Left lung (tissue), 10 donors: ENCODE data around the gene FSD2. TPM values are rescaled to one million over a fixed set of nuclear protein-coding genes. Genes with fewer than 3 reads are reported as not detected.

Experiments used
- ATAC-seq: fragments of 200-7000 bp; cut with Tn5 transposase; one replicate; pipeline ENCODE4 v1.9.1; 2020; ENCODE audit warnings: moderate library complexity
- DNase-seq, 4 donors: peaks; one replicate each; pipeline ENCODE4 v3.0.0-alpha.2; 2013 to 2020
- H3K27ac ChIP-seq, 2 donors: fragments of 200-600 bp; sonication (generic) in 1 of 2; one replicate each; pipeline versions ENCODE4 v1.5.0 to v1.8.0; 2020 to 2021
- H3K27me3 ChIP-seq, 2 donors: fragments of 200-600 bp; sonication (generic) in 1 of 2; one replicate each; pipeline versions ENCODE4 v1.5.0 to v1.8.0; 2020 to 2021
- H3K36me3 ChIP-seq, 2 donors: fragments of 200-600 bp; sonication (generic) in 1 of 2; one replicate each; pipeline versions ENCODE4 v1.5.0 to v1.8.0; 2020 to 2021
- H3K4me1 ChIP-seq, 2 donors: fragments of 200-600 bp; one replicate each; pipeline ENCODE4 v1.8.0; 2021
- H3K4me3 ChIP-seq, 2 donors: fragments of 200-600 bp; sonication (generic) in 1 of 2; one replicate each; pipeline versions ENCODE4 v1.5.0 to v1.8.0; 2020 to 2021; ENCODE audit warnings: mild to moderate bottlenecking in 1 of 2
- H3K9me3 ChIP-seq, 2 donors: fragments of 200-600 bp; sonication (generic) in 1 of 2; one replicate each; pipeline versions ENCODE4 v1.5.0 to v1.8.0; 2020 to 2021
- CTCF ChIP-seq, 2 donors: fragments of 200-600 bp; sonication (generic) in 1 of 2; IDR thresholded peaks; one replicate each; pipeline versions ENCODE4 v1.5.0 to v1.8.0; 2021; ENCODE audit warnings: antibody characterized with exemption in 2 of 2
- intact Hi-C, 2 donors: fragments of 100-400 bp; cut with DNase I; formaldehyde crosslinking; loops; one replicate each; pipeline versions ENCODE4 v1.11.2 to v1.14.2; 2022
- polyA plus RNA-seq, 6 donors: library from polyadenylated mRNA; unstranded; fragments of 120-200 nt; gene quantifications; one replicate each; pipeline ENCODE4 v1.2.1, GENCODE V29; 2013; ENCODE audit not compliant: insufficient read length in 6 of 6
- total RNA-seq, 2 donors: library from RNA; stranded (reverse); fragmentation: NEBNext Ultra II Directional; extraction: Animal tissue kit (Norgen Biotek cat#: 25700); gene quantifications; one replicate each; pipeline ENCODE4 v1.2.1, GENCODE V29; 2021
- donor health status: DM: no; HTN: yes; CAD: no.
- donor health status: DM: no; HTN: no; CAD: no.

The FSD2 gene
- total and polyA plus RNA-seq, 8 donors, result 0.11 to 1.3 (median 0.33) TPM; not detected in 1

- Histone ChIP-seq H3K27me3 (no peaks in the 10 kb centered on the region), H3K4me3 (no peak overlapping the region), H3K9me3 (no peaks in the 10 kb centered on the region), H3K4me1 (no peaks in the 10 kb centered on the region), H3K27ac (no peak overlapping the region), H3K36me3 (no peaks in the 10 kb centered on the region)
- intact Hi-C loops, result no loop called here
- no peak for TF ChIP-seq CTCF (IDR thresholded peaks at IDR 0.05)
- ATAC-seq (no peak), DNase-seq (no peak)
Observed at GRCh38 chr15:82799183-82799841, 6.6 kb downstream of the FSD2 start.

GRCh38 chr15:82798531-82799166 is 7.2 kb downstream of the FSD2 start:
- no peak overlapping the region for H3K4me3 ChIP-seq
- H3K36me3 ChIP-seq, result no peaks in the 10 kb centered on the region
- TF ChIP-seq CTCF (IDR thresholded peaks at IDR 0.05), result no peak
- no peaks in the 10 kb centered on the region for H3K4me1 ChIP-seq
- H3K9me3 ChIP-seq, result no peaks in the 10 kb centered on the region
- intact Hi-C loops, result no loop called here
- no peak overlapping the region for H3K27ac ChIP-seq
- H3K27me3 ChIP-seq, result no peaks in the 10 kb centered on the region
- ATAC-seq, result no peak
- no peak for DNase-seq

GRCh38 chr15:82798104-82798503 is 7.8 kb downstream of the FSD2 start:
- intact Hi-C loops, result no loop called here
- Histone ChIP-seq H3K9me3 (no peaks in the 10 kb centered on the region), H3K27me3 (no peaks in the 10 kb centered on the region), H3K27ac (no peak overlapping the region), H3K4me1 (no peaks in the 10 kb centered on the region), H3K4me3 (no peak overlapping the region), H3K36me3 (no peaks in the 10 kb centered on the region)
- DNase-seq (no peak), ATAC-seq (no peak)
- TF ChIP-seq CTCF (IDR thresholded peaks at IDR 0.05), result no peak

- Histone ChIP-seq H3K36me3 (no peaks in the 10 kb centered on the region), H3K27ac (no peak overlapping the region), H3K4me3 (no peak overlapping the region), H3K4me1 (no peaks in the 10 kb centered on the region), H3K27me3 (no peaks in the 10 kb centered on the region), H3K9me3 (no peaks in the 10 kb centered on the region)
- DNase-seq (no peak), ATAC-seq (no peak)
- intact Hi-C loops, result no loop called here
- no peak for TF ChIP-seq CTCF (IDR thresholded peaks at IDR 0.05)
Observed at GRCh38 chr15:82793737-82794136, 12.1 kb downstream of the FSD2 start.

GRCh38 chr15:82792068-82792467 is 13.8 kb downstream of the FSD2 start:
- Histone ChIP-seq H3K27ac (no peak overlapping the region), H3K9me3 (no peaks in the 10 kb centered on the region), H3K4me1 (no peaks in the 10 kb centered on the region)

More at GRCh38 chr15:82792068-82792467, 13.8 kb downstream of the FSD2 start:
- Histone ChIP-seq H3K36me3 (no peaks in the 10 kb centered on the region), H3K27me3 (no peaks in the 10 kb centered on the region), H3K4me3 (no peak overlapping the region)
- ATAC-seq (no peak), DNase-seq (no peak)
- intact Hi-C loops, result no loop called here
- no peak for TF ChIP-seq CTCF (IDR thresholded peaks at IDR 0.05)
